Endometrial microvascular endothelial cells (primary cell): ENCODE results near the gene ZNF92. TPM values are rescaled to one million over a fixed set of nuclear protein-coding genes. Genes with fewer than 3 reads are reported as not detected.
"Not testable (repeated sequence)": the region's sequence is repeated elsewhere in the genome, so short reads cannot be mapped to it uniquely, and the experiment has no call there.

Source experiments
- in situ Hi-C: cut with HindIII; loops from 2 replicates; pipeline ENCODE4 v1.10.0; 2017; ENCODE audit warnings: low sequenced_read_pairs, low pct_unique_long_range_greater_than_20kb; ENCODE audit errors: inconsistent ontology term
- total RNA-seq: library from RNA; depleted of rRNA; stranded (reverse); fragments of >200 nt; gene quantifications from one replicate; pipeline ENCODE4 v1.2.3, GENCODE V29; 2015; ENCODE audit errors: inconsistent ontology term

The ZNF92 gene
- total RNA-seq, 1 donor from 2014 or later = 10.2 TPM

DNA sequence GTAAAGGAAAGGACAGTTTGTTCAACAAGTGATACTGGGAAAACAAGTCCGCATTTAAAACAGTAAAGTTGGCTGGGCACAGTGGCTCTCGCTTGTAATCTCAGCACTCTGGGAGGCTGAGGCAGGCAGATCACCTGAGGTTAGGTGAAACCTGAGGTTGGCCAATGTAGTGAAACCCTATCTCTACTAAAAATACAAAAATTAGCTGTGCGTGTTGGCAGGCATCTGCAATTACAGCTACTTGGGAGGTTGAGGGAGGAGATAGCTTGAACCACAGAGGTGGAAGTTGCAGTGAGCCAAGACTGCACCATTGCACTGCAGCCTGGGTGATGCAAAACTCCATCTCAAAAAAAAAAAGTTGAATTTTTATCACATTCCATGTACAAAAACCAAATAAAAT, 35.7 kb downstream of the ZNF92 start:
- in situ Hi-C loops = no loop called here

GRCh38 chr7:65411249-65411648, 37.6 kb downstream of the ZNF92 start:
- in situ Hi-C loops = no loop called here

DNA sequence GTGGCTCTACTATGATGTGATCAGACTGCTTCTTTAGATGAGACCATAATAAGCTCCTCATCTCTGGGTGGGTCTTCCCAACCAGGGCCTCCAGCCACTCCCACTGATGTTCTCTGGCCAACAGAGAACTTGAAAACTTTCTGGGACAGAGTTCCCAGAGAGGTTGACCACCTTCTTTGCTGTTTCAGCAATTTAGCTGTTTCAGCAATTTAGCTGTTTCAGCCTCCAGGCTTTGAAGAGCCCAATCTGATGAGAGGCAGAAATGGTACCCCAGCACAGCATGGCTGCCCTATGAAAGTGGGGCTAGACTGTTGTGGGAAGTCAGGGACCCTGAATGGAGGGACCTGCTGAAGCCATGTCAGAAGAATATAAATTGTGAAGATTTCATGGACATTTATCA, 49.0 kb downstream of the ZNF92 start:
- in situ Hi-C loops = no loop called here

DNA sequence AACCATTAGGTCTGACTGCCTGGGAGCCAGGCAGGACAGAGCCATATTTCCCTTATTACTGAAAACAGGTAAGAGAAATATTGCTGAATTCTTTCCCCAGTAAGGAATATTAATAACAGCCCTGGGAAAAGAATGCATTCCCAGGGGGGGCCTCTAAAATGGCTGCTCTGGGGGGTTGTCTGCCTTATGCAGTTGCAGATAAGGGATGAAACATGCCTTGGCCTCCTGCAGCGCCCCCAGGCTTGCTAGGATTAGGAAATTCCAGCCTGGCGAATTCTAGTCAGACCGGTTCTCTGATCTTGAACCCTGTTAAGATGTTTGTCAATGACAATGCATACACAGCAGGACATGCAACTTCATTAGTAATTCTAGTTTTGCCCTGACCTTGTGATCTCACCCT, 49.6 kb downstream of the ZNF92 start:
- in situ Hi-C loops = not testable (repeated sequence)

DNA sequence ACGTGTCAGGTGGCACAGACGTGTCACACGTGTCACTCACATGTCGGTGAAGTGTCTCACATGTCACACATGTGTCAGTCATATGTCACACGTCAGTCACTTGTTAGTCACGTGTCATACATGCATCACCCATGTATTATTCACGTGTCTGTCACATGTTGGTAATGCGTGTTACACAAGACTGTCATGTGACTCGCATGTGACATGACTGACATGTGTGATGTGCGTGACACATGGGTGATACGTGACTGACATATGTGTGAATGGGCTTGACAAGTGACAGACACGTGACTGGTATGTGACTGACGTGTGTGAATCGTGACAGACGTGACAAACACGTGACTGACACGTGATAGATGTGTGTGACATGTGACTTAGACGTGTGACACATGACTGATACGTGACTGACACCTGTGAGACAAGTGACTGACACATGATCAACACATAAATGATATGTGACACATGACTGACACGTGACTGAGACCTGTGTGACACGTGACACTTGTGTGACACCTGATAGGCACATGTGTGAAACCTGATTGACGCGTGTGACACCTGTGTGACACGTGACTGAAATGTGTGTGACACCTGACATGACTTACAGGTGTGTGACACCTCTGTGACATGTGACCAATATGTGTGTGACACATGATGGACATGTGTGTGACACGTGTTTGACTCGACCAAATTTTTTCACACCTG, 56.1 kb downstream of the ZNF92 start:
- in situ Hi-C loops = no loop called here

- in situ Hi-C loops = no loop called here
Observed at GRCh38 chr7:65430344-65431186, 56.9 kb downstream of the ZNF92 start.

GRCh38 chr7:65434307-65434706, 60.7 kb downstream of the ZNF92 start:
- in situ Hi-C loops = no loop called here

DNA sequence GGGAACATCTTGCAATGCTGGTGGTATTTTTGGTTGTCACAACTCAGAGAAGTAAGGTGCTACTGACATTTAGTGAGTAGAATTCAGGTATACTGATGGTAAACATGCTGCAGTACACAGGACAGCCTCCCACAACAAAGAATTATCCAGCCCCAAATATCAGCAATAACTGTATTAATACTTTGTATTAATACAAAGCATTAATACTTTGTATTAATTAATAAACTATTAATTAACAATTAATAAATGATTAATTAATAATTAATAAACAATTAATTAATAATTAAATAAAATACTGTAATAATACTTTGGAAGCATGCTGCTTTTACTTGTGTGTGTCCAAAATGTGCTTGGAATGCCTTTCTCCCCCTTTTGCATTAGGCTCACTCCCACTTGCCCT, 62.5 kb downstream of the ZNF92 start:
- in situ Hi-C loops = no loop called here

GRCh38 chr7:65438598-65438997, 64.9 kb downstream of the ZNF92 start:
- in situ Hi-C loops = no loop called here

GRCh38 chr7:65441010-65441409, 67.4 kb downstream of the ZNF92 start:
- in situ Hi-C loops = no loop called here

- in situ Hi-C loops = no loop called here
Observed at GRCh38 chr7:65444205-65444842, 70.7 kb downstream of the ZNF92 start.

DNA sequence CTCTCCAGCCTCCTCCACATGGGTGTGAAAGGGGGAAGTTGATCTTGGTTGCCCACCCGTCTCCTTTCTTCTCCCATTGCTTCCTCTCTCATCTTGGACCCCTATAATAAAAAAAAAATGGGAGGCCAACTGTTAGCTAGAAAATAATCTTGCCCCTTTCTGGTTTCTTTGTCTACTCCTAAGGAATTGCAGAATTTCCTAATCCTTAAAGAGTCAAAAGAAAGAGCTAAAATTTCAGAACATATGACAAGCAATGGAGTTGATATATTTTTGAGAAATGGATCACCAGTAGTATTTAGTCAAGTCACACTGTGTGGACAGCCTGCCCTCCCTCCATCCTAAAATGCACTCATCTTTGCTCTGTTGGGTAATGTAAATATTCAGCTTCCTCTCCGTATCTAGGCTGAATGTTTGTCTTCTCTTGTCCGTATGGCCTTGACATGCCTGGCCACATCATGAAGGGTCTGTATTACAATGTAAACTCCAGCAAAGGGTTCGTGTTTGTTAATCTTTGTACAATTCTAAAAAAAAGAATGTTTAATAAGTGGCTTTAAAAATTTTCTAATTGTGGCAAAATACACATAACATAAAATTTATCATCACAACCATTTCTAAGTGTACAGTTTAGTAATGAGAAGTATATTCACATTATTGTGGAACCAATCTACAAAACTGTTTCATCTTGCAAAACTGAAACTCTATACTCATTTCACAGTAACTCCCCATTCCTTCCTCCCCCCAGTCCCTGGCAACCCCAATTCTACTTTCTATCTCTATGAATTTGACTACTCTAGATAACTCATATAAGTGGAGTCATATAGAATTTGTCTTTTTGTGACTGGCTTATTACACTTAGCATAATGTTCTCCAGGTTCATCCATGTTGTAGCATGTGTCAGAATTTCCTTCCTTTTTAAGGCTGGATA, 71.5 kb downstream of the ZNF92 start:
- in situ Hi-C loops = no loop called here

DNA sequence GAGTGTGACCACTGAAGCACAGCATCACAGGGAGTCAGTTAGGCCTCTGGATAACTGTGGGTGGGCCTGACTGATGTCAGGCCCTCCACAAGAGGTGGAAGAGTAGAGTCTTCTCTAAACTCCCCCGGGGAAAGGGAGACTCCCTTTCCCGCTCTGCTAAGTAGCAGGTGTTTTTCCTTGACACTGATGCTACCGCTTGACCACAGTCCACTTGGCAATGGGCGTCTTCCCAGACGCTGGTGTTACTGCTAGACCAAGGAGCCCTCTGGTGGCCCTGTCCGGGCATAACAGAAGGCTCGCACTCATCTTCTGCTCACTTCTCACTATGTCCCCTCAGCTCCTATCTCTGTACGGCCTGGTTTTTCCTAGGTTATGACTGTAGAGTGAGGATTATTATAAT, 73.4 kb downstream of the ZNF92 start:
- in situ Hi-C loops = not testable (repeated sequence)

GRCh38 chr7:65448816-65449504, 75.3 kb downstream of the ZNF92 start:
- in situ Hi-C loops = no loop called here

GRCh38 chr7:65449505-65449852, 75.8 kb downstream of the ZNF92 start:
- in situ Hi-C loops = no loop called here
